K562 (cell line): Measurements from ENCODE around the gene CCDC28B. TPM values are rescaled to one million over a fixed set of nuclear protein-coding genes. Genes with fewer than 3 reads are reported as not detected.

ENCODE experiments used
- ATAC-seq: fragments of 200-7000 bp; cut with Tn5 transposase; 3 replicates; pipeline ENCODE4 v1.9.1; 2020; ENCODE audit warnings: moderate library complexity
- BruUV-seq: library from RNA; stranded (reverse); fragments of 400-500 nt; replicated peaks from 2 replicates; lab custom pipeline; 2021; lab: Mats Ljungman, UMichigan
- CTCF ChIA-PET: fragments of 300-600 bp; formaldehyde crosslinking; extraction: SDS; loops from one replicate; lab custom pipeline; 2021; ENCODE audit warnings: low intra/inter-chr PET ratio; lab: Yijun Ruan, JAX
- POLR2A ChIA-PET: fragments of 300-600, 350-650 bp; sonication (Branson Sonifier 250); formaldehyde crosslinking; extraction: SDS; loops from one replicate; lab custom pipeline; 2021; ENCODE audit warnings: antibody characterized with exemption, inconsistent platforms; lab: Yijun Ruan, JAX
- DNase-seq, 4 experiments: peaks; one replicate each; pipeline versions ENCODE4 v3.0.0 to v3.0.0-alpha.2; 2011 to 2018; ENCODE audit warnings: low spot score in 3 of 4, mixed read lengths in 3 of 4; ENCODE audit errors: extremely low read depth in 1 of 4
- FAIRE-seq: peaks from 2 replicates; lab custom pipeline; 2011; peaks lifted over from hg19 to GRCh38; lab: Jason Lieb, UNC
- H2AFZ ChIP-seq: 2 replicates; pipeline ENCODE4 v1.6.0; 2011; ENCODE audit warnings: low read depth, low read length, control low read depth, inconsistent platforms
- H3K27ac ChIP-seq: fragments of 200-600 bp; 3 replicates; pipeline ENCODE4 v1.8.0; 2011; ENCODE audit warnings: low read depth, mild to moderate bottlenecking, control low read depth, inconsistent platforms, low read length, moderate library complexity, mixed read lengths; ENCODE audit errors: extremely low read depth
- H3K27me3 ChIP-seq, 2 experiments: fragments of 300-600 bp in 1 of 2; 2 replicates in 1 of 2; 3 replicates in 1 of 2; pipeline versions ENCODE4 v1.6.0 to v1.8.0; 2011; ENCODE audit warnings: inconsistent platforms in 2 of 2, low read length in 2 of 2, mild to moderate bottlenecking in 1 of 2, mixed read lengths in 1 of 2, moderate library complexity in 1 of 2; ENCODE audit not compliant: control insufficient read depth in 2 of 2, insufficient read depth in 2 of 2
- H3K36me3 ChIP-seq: fragments of 300-600 bp; 3 replicates; pipeline ENCODE4 v1.8.0; 2011; ENCODE audit warnings: mild to moderate bottlenecking, low read length, inconsistent platforms; ENCODE audit not compliant: control insufficient read depth, insufficient read depth
- H3K4me1 ChIP-seq, 2 experiments: fragments of 200-600 bp in 1 of 2; replicated peaks in 1 of 2; 2 replicates in 1 of 2; 3 replicates in 1 of 2; pipeline versions ENCODE4 v1.5.1 to v1.8.0; 2011; ENCODE audit warnings: inconsistent platforms in 2 of 2, low read length in 2 of 2, mild to moderate bottlenecking in 1 of 2, mixed read lengths in 1 of 2, moderate library complexity in 1 of 2; ENCODE audit not compliant: control insufficient read depth in 2 of 2, insufficient read depth in 2 of 2
- H3K4me2 ChIP-seq: 2 replicates; pipeline ENCODE4 v1.6.1; 2011; ENCODE audit warnings: low read length, control low read depth, inconsistent platforms, mixed read lengths; ENCODE audit not compliant: insufficient read depth
- H3K4me3 ChIP-seq: fragments of 200-600 bp; sonication (generic), shearing (Covaris generic); 2 replicates; pipeline ENCODE4 v1.5.1; 2016; ENCODE audit warnings: control low read depth, inconsistent platforms
- H3K79me2 ChIP-seq: fragments of 200-600 bp; 3 replicates; pipeline ENCODE4 v1.8.0; 2011; ENCODE audit warnings: low read length, inconsistent platforms; ENCODE audit not compliant: control insufficient read depth, insufficient read depth
- H3K9ac ChIP-seq, 2 experiments: 2 replicates each; pipeline versions ENCODE4 v1.6.0 to v1.6.1; 2011; ENCODE audit warnings: low read depth in 2 of 2, low read length in 2 of 2, control low read depth in 1 of 2, inconsistent platforms in 1 of 2, mild to moderate bottlenecking in 1 of 2, mixed read lengths in 1 of 2; ENCODE audit not compliant: insufficient read depth in 1 of 2
- H3K9me1 ChIP-seq: one replicate; pipeline ENCODE4 v1.6.0; 2011; ENCODE audit warnings: inconsistent platforms, mild to moderate bottlenecking, low read length, moderate library complexity; ENCODE audit not compliant: control insufficient read depth, insufficient read depth
- H3K9me3 ChIP-seq: replicated peaks from 2 replicates; pipeline ENCODE4 v1.5.1; 2011; ENCODE audit warnings: low read depth, low read length, inconsistent platforms; ENCODE audit not compliant: control insufficient read depth, insufficient read depth
- H4K20me1 ChIP-seq: replicated peaks from 2 replicates; pipeline ENCODE4 v1.6.1; 2011; ENCODE audit warnings: low read length, inconsistent platforms, mixed read lengths; ENCODE audit not compliant: control insufficient read depth, insufficient read depth
- NBN ChIP-seq: fragments of 450-650 bp; IDR thresholded peaks from 2 replicates; pipeline ENCODE4 v1.6.1; 2016; ENCODE audit warnings: low read depth, mild to moderate bottlenecking
- OTX1 ChIP-seq: fragments of 450-650 bp; formaldehyde crosslinking; IDR thresholded peaks from 2 replicates; pipeline ENCODE4 v1.4.0; 2022; ENCODE audit warnings: mild to moderate bottlenecking
- PHF21A ChIP-seq: fragments of 450-650 bp; IDR thresholded peaks from 2 replicates; pipeline ENCODE4 v1.6.1; 2017; ENCODE audit warnings: low read depth, borderline replicate concordance
- POLR2B ChIP-seq: fragments of 450-650 bp; IDR thresholded peaks from 2 replicates; pipeline ENCODE4 v1.6.1; 2018; ENCODE audit warnings: low read depth; ENCODE audit not compliant: partially characterized antibody
- SUPT5H ChIP-seq: fragments of 450-650 bp; IDR thresholded peaks from 2 replicates; pipeline ENCODE4 v1.6.1; 2016
- WHSC1 ChIP-seq: IDR thresholded peaks from one replicate; pipeline ENCODE4 v1.6.1; 2012; ENCODE audit warnings: low read length, control low read depth, inconsistent platforms
- ZBTB8A ChIP-seq: fragments of 450-650 bp; IDR thresholded peaks from 2 replicates; pipeline ENCODE4 v1.6.1; 2018; ENCODE audit warnings: mild to moderate bottlenecking, moderate library complexity; ENCODE audit not compliant: partially characterized antibody
- ZNF143 ChIP-seq: sonication (generic); formaldehyde crosslinking; IDR thresholded peaks from 2 replicates; pipeline ENCODE4 v1.9.0; 2022; ENCODE audit warnings: mild to moderate bottlenecking, missing genetic modification reagents
- ZNF232 ChIP-seq: sonication (generic); formaldehyde crosslinking; IDR thresholded peaks from 2 replicates; pipeline ENCODE4 v1.8.0; 2022; ENCODE audit warnings: mild to moderate bottlenecking, missing genetic modification reagents
- ZNF561 ChIP-seq: fragments of 450-650 bp; formaldehyde crosslinking; conservative IDR thresholded peaks from 2 replicates; pipeline ENCODE4 v1.4.0; 2020; ENCODE audit warnings: mild to moderate bottlenecking, moderate library complexity
- ZNF586 ChIP-seq: fragments of 450-650 bp; formaldehyde crosslinking; conservative IDR thresholded peaks from 2 replicates; pipeline ENCODE4 v1.4.0; 2020; ENCODE audit warnings: mild to moderate bottlenecking, moderate library complexity
- WGBS: fragments of 100-300 bp; shearing (Covaris generic); methylation state at CpG from one replicate; pipeline ENCODE4 v1.1.6; 2016; ENCODE audit warnings: low coverage, mixed read lengths; ENCODE audit not compliant: insufficient coverage; ENCODE audit errors: missing lambda C conversion rate; 5-methylcytosine and 5-hydroxymethylcytosine counted together
- in situ Hi-C: fragments of 300-500 bp; cut with MboI; formaldehyde crosslinking; loops from 4 replicates; pipeline ENCODE4 v1.15.0; 2018; ENCODE audit warnings: inconsistent platforms, mixed read lengths
- intact Hi-C: fragments of 100-400 bp; cut with micrococcal nuclease; formaldehyde crosslinking; loops from 2 replicates; pipeline ENCODE4 v1.14.2; 2022
- polyA plus RNA-seq, 8 experiments: library from polyadenylated mRNA; depleted of rRNA in 4 of 8; stranded (reverse) in 5 of 8; unstranded in 3 of 8; fragments of >200 nt; fragmentation: Nextera tagmentation in 2 of 8; fragmentation: Illumina TruSeq in 1 of 8; extraction: Ambion mirVana in 2 of 8; extraction: Trizol in 1 of 8; gene quantifications; 2 replicates each; pipeline versions ENCODE4 v1.2.1 to v1.2.3, GENCODE V29; 2011 to 2014; ENCODE audit warnings: inconsistent platforms in 1 of 8, missing spikeins in 1 of 8
- total RNA-seq, 7 experiments: library from RNA; depleted of rRNA in 6 of 7; stranded (reverse); fragments of >200 nt in 6 of 7; fragmentation: Illumina TruSeq in 2 of 7; extraction: Trizol in 2 of 7; gene quantifications; 2 replicates each; pipeline versions ENCODE4 v1.2.1 to v1.2.3, GENCODE V29; 2011 to 2021; ENCODE audit warnings: low replicate concordance in 1 of 7
- TF ChIP-seq, protein P1 (sequence below), 3 experiments: fragments of 200-800 bp in 1 of 3; sonication (Bioruptor generic) in 1 of 3; sonication (generic) in 1 of 3; formaldehyde crosslinking in 1 of 3; IDR thresholded peaks; 2 replicates each; pipeline versions ENCODE4 v1.6.1 to v1.8.0; 2016 to 2022; ENCODE audit warnings: mild to moderate bottlenecking in 2 of 3, missing compliant biosample characterization in 2 of 3, missing genetic modification characterization in 2 of 3, missing genetic modification reagents in 1 of 3
- TF ChIP-seq, protein P2 (sequence below): fragments of 200-800 bp; sonication (Bioruptor generic); IDR thresholded peaks from 2 replicates; pipeline ENCODE4 v1.6.1; 2017; ENCODE audit warnings: missing genetic modification characterization, missing compliant biosample characterization

Gene CCDC28B
- total and polyA plus RNA-seq, 9 of the 15 experiments (the other 6 are each of a cell fraction or from before 2014, with no cell fraction given): 5.7 to 54.5 (median 31.7) TPM

DNA sequence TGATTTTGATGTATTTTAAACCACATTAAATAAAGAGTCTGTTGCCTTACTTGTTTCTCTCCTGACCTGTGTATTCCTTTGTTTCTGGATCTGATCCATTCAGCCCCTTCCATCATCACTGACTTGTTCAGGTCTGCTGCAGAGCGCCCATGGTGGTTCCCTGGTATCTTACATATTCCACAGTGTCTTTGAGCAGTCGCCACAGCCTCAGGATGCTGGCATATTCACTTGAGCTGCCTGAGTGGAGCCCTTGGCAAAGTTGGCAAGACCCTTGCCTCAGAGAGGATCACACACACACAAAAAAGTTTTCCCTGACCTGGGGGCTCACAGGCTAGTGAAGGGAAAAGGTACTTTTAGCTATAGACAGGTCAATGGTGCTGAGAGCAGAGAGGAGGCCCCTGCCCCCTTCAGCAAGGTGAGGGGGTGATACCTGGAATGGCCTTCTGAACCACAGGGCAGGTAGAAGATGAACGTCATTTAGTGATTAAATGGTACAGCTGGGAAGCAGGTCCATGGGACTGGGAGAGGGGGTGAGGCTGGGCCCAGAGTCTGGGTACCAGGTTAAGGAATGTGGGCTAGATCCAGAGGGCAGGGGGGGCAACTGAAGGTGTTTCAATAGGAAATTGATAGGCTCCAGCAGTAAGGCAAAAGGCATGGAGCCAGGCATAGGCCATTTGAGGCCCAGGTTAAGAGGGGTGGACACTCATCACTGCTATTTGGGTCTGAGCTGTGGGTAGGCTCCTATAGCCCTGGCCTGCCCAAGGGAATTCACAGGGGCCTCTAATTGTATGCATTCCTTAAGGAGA, 2.0 kb upstream of the CCDC28B start (continued):
- TF ChIP-seq POLR2B (peak; percentile 37), OTX1 (CRISPR knock-in tag) (peak; percentile 68; the same call in 1 of the 2 replicates), ZBTB8A (no peak), PHF21A (no peak), SUPT5H (peak; percentile 67), ZNF561 (no peak)

DNA sequence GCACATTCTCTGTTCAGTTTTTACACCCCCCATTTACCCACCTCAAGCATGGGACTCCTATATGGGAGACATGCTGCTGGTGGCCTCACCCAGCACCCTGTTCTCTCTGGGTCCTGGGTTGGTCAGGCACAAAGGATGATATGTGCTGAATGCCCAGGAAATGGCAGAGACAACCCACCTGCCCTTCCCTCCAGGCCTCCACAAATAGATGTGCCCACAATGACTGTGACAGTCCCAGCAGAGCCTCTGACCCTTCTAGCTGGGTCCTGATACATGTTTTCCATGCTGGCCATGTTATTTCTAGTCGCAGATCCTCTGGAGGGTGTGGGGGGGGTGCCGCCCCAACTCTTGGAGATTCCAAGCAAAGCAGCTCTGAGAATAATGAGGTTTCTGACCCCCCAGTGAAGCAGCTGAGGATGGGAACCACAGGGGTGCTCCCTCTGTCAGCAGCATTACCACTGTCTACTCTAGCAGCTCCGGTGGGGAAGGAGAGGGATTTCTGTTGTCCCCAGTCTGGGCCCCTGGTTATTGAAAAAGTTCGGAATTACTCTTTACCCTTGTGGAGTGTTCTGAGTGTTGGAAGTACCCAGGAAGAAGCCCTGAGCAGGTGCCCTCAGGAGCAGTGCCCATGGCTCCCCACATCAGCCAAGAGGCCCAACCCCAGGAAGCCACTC, 1.2 kb upstream of the CCDC28B start:
- 79% methylated on average over 4 of the region's 4 CpGs for WGBS
- DNase-seq (no peak), ATAC-seq (no peak), FAIRE-seq (no peak)
- no peaks in the 10 kb centered on the region; the same call in none of the 2 replicates for H4K20me1 ChIP-seq
- H3K9me3 ChIP-seq: no peaks in the 10 kb centered on the region
- peaks cover 44% of the 10 kb centered on the region for H3K36me3 ChIP-seq
- H3K27ac ChIP-seq: peak overlapping the region; percentile 6; the same call in 1 of the 3 replicates
- no peak overlapping the region for H3K4me3 ChIP-seq
- H3K79me2 ChIP-seq: peaks cover 13% of the 10 kb centered on the region; the same call in 2 of the 3 replicates
- H3K9ac ChIP-seq: peak overlapping the region in 1 of 2 experiments; percentile 53; a peak in 2 of 4 replicates
- intact Hi-C loops: no loop called here
- no TSS peak for BruUV-seq
- POLR2A ChIA-PET: interaction anchor here (0.9 to 10.8 kb wide), 7 partner anchors 9 to 91 kb away, joined by 3 to 201 read pairs (median 4); partner anchors contain the start of genes DCDC2B, IQCC, KPNA6 and TXLNA
- CTCF ChIA-PET: no interaction called here
- in situ Hi-C loops: no loop called here
- no peak overlapping the region for H2AFZ ChIP-seq
- no peaks in the 10 kb centered on the region for H3K27me3 ChIP-seq
- H3K9me1 ChIP-seq: peaks cover 3% of the 10 kb centered on the region
- peaks cover 16 to 44% of the 10 kb centered on the region in 2 experiments for H3K4me1 ChIP-seq
- H3K4me2 ChIP-seq: no peak overlapping the region
- 0 out of 2 replicates have a peak, but pooled peaks have one; percentile 2 for TF ChIP-seq SUPT5H
- no peak for TF ChIP-seq NBN
- TF ChIP-seq, protein P1, sequence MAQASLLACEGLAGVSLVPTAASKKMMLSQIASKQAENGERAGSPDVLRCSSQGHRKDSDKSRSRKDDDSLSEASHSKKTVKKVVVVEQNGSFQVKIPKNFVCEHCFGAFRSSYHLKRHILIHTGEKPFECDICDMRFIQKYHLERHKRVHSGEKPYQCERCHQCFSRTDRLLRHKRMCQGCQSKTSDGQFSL (CRISPR knock-in tag; IDR thresholded peaks at IDR 0.05): 0 out of 2 replicates have a peak, but pooled peaks have one; percentile 63
- TF ChIP-seq, protein P1 (tag; IDR thresholded peaks at IDR 0.05): no peak
- TF ChIP-seq, protein P2, sequence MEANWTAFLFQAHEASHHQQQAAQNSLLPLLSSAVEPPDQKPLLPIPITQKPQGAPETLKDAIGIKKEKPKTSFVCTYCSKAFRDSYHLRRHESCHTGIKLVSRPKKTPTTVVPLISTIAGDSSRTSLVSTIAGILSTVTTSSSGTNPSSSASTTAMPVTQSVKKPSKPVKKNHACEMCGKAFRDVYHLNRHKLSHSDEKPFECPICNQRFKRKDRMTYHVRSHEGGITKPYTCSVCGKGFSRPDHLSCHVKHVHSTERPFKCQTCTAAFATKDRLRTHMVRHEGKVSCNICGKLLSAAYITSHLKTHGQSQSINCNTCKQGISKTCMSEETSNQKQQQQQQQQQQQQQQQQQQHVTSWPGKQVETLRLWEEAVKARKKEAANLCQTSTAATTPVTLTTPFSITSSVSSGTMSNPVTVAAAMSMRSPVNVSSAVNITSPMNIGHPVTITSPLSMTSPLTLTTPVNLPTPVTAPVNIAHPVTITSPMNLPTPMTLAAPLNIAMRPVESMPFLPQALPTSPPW (CRISPR knock-in tag): no peak
- no peak for TF ChIP-seq ZNF232 (CRISPR knock-in tag)
- 0 out of 2 replicates have a peak, but pooled peaks have one; percentile 27 for TF ChIP-seq ZNF143 (CRISPR knock-in tag)
- no peak for TF ChIP-seq ZNF586 (CRISPR knock-in tag)
- no peak for TF ChIP-seq WHSC1
